Measurements from ENCODE around the gene CCR1.

DNA sequence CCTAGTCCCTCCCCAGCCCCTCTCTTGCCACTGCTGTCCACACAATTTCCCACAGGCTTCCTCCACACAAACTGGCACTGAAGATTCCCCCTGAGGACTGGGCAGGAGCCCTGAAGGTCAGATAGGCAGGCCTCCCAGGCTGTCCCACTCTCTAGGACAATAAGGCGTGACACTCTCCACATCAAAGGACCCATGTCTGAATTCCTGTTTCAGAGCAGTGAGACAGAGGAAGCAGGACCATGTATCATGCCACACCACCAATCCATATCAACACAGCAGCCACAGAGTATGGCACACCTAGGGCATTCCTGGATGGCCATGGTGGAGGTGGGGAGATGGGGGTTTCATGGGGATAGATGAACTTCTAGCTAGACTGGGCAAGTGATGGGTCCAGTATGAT, 13.8 kb upstream of the CCR1 start:
- TF ChIP-seq, protein P1, sequence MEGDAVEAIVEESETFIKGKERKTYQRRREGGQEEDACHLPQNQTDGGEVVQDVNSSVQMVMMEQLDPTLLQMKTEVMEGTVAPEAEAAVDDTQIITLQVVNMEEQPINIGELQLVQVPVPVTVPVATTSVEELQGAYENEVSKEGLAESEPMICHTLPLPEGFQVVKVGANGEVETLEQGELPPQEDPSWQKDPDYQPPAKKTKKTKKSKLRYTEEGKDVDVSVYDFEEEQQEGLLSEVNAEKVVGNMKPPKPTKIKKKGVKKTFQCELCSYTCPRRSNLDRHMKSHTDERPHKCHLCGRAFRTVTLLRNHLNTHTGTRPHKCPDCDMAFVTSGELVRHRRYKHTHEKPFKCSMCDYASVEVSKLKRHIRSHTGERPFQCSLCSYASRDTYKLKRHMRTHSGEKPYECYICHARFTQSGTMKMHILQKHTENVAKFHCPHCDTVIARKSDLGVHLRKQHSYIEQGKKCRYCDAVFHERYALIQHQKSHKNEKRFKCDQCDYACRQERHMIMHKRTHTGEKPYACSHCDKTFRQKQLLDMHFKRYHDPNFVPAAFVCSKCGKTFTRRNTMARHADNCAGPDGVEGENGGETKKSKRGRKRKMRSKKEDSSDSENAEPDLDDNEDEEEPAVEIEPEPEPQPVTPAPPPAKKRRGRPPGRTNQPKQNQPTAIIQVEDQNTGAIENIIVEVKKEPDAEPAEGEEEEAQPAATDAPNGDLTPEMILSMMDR (IDR thresholded peaks at IDR 0.05), result no peak
- TF ChIP-seq POLR2A (IDR thresholded peaks at IDR 0.05), result no peak

Data from Peyer's patch (tissue), 4 donors.